Mesenteric fat pad (tissue), 1 donor: Measurements from ENCODE around the gene SDHD. TPM values are rescaled to one million over a fixed set of nuclear protein-coding genes. Genes with fewer than 3 reads are reported as not detected.

Experiments
- DNase-seq: peaks from one replicate; pipeline ENCODE4 v3.0.0-alpha.2; 2020; ENCODE audit warnings: low spot score
- total RNA-seq: library from RNA; stranded (reverse); fragmentation: NEBNext Ultra II Directional; extraction: Animal tissue kit (Norgen Biotek cat#: 25700); gene quantifications from one replicate; pipeline ENCODE4 v1.2.1, GENCODE V29; 2021
- donor health status: DM: yes; HTN: yes; CAD: no.

Gene SDHD
- total RNA-seq, 1 donor from 2014 or later: 86.4 TPM

GRCh38 chr11:112100462-112100861, 13.8 kb downstream of the SDHD start:
- DNase-seq: no peak

DNA sequence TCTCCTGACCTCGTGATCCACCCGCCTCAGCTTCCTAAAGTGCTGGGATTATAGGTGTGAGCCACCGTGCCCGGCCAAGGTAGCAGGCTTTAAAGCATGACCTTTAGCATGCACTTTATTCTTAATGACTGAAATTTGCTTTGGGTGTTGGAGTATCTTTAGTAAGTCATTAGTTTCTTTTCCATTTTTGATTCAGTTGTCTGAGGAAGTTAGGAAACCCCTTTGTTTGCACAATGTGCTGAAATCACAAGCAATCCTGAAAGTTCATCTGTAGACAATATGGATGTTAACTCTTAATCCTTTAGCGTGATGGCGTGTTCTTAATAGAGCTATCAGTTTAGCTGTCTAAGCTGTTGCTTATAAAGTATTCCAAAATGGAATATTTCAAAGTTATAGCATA, 16.8 kb downstream of the SDHD start:
- DNase-seq: no peak

GRCh38 chr11:112106070-112106469, 19.4 kb downstream of the SDHD start:
- no peak for DNase-seq

DNA sequence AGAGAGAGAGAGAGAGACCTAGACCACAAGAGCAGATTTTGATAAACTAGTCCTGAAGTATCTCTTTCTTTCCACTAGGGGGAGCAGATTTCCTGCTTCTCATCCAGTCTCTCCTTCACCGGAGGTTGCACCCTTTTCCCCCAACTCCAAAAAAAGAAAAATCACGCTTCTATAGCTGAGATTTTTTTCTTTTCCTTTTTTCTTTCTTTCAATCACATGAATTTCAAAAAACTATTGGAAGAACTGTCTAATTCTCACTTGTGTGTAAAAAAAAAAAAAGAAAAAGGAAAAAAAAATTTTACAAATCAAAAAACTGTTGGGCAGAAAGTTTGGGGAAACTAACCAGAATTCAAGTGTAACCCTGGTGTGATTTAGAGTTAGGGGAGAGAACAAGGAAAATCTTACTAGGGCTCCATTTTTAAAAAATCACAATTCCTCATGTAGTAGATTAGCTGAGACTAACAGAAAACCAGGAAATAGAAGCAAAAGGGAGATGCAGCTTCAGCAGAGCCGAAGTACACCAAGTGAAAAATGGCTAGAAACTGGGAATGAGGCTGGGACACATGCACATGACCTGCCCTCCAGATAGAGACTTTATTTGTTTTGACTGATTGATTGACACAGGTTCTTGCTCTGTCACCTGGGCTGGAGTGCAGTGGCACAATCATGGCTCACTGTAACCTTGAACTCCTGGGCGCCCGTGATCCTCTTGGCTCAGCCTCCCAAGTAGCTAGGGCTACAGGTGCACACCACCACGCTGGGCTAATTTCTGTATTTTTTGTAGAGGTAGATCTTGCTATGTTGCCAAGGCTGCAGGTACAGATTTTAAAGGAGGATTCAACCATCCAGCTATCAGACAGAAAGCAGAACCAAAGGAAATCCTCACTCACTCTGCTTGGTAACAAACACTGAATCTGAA, 27.1 kb downstream of the SDHD start:
- DNase-seq: no peak

DNA sequence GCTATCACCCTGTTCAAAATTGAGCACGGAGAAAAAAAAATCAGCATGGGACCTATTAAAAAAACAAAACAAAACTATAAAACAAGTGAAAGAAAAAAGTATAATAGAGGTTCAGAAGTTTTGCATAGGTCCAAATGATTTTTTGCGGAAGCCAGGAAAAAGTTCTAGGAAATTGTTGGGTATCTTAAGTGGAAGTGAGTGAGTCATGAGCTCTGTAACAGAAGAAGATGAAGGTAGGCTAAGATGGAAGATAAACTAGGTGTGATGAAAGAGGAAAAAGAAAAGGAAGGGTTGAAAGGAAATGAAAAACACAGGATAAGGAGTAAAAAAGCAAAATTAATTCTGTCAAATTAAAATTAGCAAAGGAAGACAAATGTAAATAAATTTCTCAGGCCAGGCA, 27.8 kb downstream of the SDHD start:
- no peak for DNase-seq

DNA sequence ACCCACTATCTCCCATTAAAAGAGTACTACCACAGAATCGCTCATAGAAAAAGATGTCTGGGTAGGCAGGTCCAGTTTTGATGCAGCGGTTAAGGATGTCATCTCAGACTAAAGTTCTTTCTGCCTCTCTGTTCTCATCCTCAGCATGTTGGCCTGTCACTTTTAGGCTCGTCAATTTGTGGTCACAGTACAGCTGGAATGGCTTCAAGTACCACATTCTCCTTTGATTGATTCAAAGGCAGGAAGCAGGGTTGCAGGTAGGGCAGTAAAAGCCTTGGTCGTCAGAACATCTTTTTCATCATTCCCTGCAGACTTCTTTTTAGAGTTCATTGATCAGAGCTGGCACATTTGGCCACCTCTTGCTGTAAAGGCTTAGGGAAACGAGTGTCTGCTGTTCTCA, 28.7 kb downstream of the SDHD start:
- no peak for DNase-seq

DNA sequence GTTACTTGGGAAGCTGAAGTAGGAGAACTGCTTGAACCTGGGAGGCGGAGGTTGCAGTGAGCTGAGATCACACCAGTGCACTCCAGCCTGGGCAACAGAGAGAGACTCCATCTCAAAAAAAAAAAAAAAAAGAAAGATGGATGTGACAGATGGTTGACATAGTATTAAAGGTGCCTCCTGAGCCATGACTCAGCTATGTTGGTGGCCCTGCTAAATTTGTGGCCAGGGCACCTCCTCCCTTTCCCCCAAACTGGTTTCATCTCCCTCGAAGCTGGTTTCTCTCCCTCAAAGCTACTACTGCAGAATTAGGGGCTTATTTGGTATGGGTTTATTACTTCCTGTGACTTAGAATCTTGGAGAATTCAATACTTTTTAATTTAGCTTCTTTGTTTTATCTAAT, 31.5 kb downstream of the SDHD start:
- DNase-seq: no peak

DNA sequence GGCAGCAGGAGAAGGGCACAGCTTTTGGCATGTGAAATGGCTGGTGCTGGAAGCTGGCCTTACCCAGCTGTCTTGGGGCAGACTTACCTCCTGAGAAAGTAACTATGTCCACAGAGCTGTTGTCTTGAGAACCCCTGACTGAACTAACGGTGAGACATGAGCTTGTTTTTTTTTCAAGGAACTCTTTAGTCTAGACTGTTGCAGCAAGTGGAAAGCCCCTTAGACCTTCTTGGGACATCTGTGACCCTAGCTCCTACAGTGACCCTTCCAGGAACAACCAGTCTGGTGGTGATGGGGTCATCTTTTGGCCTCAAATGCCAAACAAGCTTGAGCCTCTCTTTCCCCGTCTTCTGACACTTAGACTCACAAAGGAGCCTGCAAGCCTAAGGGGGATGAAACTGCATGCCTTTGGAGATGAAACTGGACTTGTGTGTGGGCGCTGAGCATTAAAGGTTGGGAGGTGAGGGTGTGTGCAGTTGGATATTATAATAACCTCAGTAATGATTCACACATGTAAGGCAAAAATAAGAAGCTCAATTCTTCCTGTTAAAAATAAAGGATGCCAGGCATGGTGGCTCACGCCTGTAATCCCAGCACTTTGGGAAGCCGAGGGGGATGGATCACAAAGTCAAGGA, 35.4 kb downstream of the SDHD start:
- DNase-seq: no peak

DNA sequence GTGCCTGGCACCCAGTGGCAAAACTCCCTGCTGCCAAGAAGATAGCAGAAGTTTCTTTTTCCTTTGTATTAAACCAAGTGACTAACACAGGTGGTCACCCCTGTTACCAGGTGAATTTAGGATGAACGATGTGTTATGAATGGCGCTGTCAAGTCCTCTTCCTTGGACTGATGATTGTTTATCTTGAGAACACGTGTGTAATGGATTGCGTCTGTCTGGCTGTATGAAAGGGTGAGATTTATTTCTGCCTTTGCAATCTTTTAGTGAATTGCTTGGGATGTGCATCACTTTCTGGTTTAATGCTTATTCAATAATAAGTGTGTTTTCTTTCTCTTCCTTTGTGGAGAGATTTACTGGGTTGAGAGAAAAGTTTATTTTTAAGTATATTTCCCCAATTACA, 36.5 kb downstream of the SDHD start:
- DNase-seq: no peak

GRCh38 chr11:112127056-112127455, 40.4 kb downstream of the SDHD start:
- no peak for DNase-seq

DNA sequence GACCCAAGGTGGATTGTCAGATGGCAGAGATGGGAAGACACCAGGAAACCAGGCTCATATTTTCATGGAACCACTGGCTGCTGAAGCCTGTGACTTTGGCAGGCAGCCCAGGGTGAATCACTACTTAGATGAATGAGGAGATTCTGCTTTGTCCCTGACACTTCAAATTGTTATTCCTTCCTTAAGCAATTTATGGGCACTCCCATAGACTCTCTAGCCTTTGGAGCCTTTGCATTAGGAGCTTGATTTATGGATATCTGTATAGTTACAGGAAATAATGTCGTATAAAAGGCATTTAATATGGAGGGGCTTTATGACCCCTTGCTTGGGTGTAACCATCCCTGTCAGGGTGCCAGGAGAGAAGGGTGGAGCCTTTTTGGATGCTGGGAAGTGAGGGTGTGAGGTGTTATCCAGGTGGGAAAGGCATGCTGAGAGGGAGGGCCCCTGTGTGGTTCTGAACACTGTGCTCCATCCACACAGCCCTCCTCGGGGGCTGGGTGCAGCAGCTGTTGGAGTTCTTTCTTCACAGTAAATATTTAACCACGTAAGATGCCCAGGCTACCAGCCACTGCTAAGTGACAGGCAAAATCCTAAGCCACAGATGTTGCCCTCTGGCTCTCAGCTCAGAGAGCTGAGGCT, 41.9 kb downstream of the SDHD start:
- DNase-seq: no peak

DNA sequence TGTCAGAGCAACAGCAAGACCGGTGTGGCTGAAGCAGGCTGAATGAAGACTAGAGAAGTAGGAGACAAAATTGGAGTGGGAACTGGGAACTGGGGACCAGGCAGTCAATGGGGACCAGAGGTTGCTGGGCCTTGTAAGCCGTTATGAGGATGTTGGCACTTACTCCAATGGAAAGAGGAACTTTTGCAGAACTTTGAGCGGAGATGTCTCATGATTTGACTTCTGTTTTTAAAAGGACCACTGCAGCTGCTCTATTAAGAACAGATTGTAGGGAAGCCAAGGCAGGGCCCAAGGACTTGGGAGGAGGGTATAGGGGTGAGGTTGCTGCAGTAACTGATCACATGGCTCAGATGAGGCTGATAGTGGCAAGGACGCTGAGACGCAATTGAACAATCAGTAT, 43.0 kb downstream of the SDHD start:
- DNase-seq: no peak

DNA sequence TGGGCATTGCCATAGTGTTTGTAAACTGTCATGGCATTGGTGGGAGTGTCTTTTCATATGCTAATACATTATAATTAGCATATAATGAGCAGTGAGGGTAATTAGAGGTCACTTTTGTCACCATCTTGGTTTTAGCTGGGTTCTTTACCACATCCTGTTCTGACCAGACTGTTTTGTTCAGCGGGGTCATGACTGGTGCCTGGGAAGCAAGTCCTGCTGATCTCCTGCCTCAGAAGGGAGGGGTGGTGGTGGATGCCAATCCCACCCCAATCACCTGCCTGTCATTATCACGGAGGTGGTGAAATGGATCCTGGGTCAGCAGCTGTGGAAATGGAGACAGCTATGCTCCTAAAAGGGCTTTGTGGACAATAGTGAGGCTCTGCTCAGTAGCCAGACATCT, 46.1 kb downstream of the SDHD start:
- no peak for DNase-seq

DNA sequence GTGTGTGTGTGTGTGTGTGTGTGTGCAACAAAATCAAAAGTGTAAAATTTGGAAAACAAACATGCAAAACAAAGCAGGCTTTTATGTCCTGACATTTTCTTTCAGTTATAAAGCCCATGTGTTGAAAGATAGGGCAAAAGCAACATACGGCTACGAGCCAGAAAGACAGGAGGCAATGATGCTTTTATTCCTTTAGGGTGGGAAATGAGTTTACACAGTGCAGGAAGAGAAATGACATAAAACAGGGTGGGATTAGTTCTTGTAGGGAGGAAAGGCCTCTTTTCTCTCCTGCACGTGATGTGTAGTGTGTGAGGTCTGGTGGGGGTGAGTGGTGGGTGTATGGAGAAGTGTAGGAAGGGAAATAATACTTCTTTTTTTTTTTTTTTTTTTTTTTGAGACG, 47.8 kb downstream of the SDHD start:
- DNase-seq: no peak

DNA sequence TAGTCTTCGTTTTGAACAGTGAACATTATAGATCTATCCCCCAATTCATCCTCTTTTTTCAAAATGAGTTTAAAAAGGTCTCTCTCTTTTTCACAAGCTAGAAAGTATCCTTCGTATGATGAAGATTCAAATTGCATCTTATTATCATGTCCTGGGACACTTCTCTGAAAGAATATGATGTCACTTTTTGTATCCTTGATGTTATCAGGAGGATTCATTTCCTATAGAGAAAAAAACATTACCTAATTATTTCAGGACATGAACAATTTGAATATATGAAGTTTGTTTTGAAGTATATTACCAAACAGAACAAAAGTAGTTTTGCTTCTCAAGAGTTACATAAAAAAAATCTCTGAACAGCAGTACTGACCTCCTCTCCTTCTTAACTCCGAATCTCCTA, 56.9 kb downstream of the SDHD start:
- DNase-seq: no peak

Other genes with a start within 250 kb of the SDHD start
- gene ALG9, start 215.3 kb upstream of the SDHD start, total RNA-seq: 161 TPM
- 2.1 TPM for gene FDXACB1, start 207.7 kb upstream of the SDHD start, total RNA-seq
- 11.9 TPM for gene CFAP68, start 207.3 kb upstream of the SDHD start, total RNA-seq
- 2,279 TPM for gene CRYAB, start 175.1 kb upstream of the SDHD start, total RNA-seq
- 17.1 TPM for gene HSPB2, start 174.1 kb upstream of the SDHD start, total RNA-seq
- gene C11orf52, start 168.0 kb upstream of the SDHD start, total RNA-seq: 3.1 TPM
- 48.8 TPM for gene DIXDC1, start 149.5 kb upstream of the SDHD start, total RNA-seq
- 77.7 TPM for gene DLAT, start 61.5 kb upstream of the SDHD start, total RNA-seq
- gene PIH1D2, start 12.9 kb upstream of the SDHD start, total RNA-seq: 1.5 TPM
- gene NKAPD1, start 12.6 kb upstream of the SDHD start, total RNA-seq: 13.6 TPM
- gene TIMM8B, start 117 bp upstream of the SDHD start, total RNA-seq: 57.2 TPM
- gene IL18, start 77.2 kb downstream of the SDHD start, total RNA-seq: 14.7 TPM
- not detected for gene TEX12, start 80.5 kb downstream of the SDHD start, total RNA-seq
- gene BCO2, start 88.6 kb downstream of the SDHD start, total RNA-seq: 2.5 TPM
- gene PTS, start 139.6 kb downstream of the SDHD start, total RNA-seq: 34.6 TPM
- gene PLET1, start 174.0 kb downstream of the SDHD start, total RNA-seq: not detected